Measurements from ENCODE around the gene MAP9.

- TF ChIP-seq CTCF (IDR thresholded peaks at IDR 0.05) (no peak), POLR2A (IDR thresholded peaks at IDR 0.05) (no peak)
Measured at GRCh38 chr4:155304375-155304774, 72.4 kb downstream of the MAP9 start.
